HG02588 (cell line): ENCODE measurements around the gene PPP2R1A.
A peak's percentile ranks its signal among the peaks of the same experiment; 100 is the strongest.

Experiments used
- ATAC-seq: cut with Tn5 transposase; IDR thresholded peaks from one replicate; pipeline ENCODE4 v1.9.1; 2021; ENCODE audit warnings: mild to moderate bottlenecking, moderate library complexity; ENCODE audit not compliant: unreplicated experiment

The PPP2R1A gene

GRCh38 chr19:52189735-52190486, at the start of gene PPP2R1A:
Gene PPP2R1A (plus strand): TSS chr19:52190052. CDS start chr19:52190097, 45 bp downstream.
- ATAC-seq: peak; percentile 81

GRCh38 chr19:52141203-52141602, 48.6 kb upstream of the PPP2R1A start:
- no peak for ATAC-seq

- no peak for ATAC-seq
Measured at GRCh38 chr19:52142001-52142595, 47.8 kb upstream of the PPP2R1A start.

GRCh38 chr19:52148256-52148655, 41.6 kb upstream of the PPP2R1A start:
- no peak for ATAC-seq

- ATAC-seq: no peak
Measured at GRCh38 chr19:52155596-52156359, 34.1 kb upstream of the PPP2R1A start.

GRCh38 chr19:52170304-52170703, 19.5 kb upstream of the PPP2R1A start:
- no peak for ATAC-seq

- ATAC-seq: peak; percentile 19
Measured at GRCh38 chr19:52170863-52171320, 19.0 kb upstream of the PPP2R1A start.

- ATAC-seq: peak; percentile 77
Measured at GRCh38 chr19:52171321-52172169, 18.3 kb upstream of the PPP2R1A start, which contains the start of gene ZNF836. Gene ZNF836 (minus strand): TSS chr19:52171621. CDS start chr19:52168072, 3,549 bp downstream.

GRCh38 chr19:52172347-52172746, 17.5 kb upstream of the PPP2R1A start:
- no peak for ATAC-seq

GRCh38 chr19:52176574-52176973, 13.3 kb upstream of the PPP2R1A start:
- no peak for ATAC-seq

- no peak for ATAC-seq
Measured at GRCh38 chr19:52187407-52187806, 2.4 kb upstream of the PPP2R1A start.

GRCh38 chr19:52188822-52189734, 774 bp upstream of the PPP2R1A start:
- no peak for ATAC-seq

GRCh38 chr19:52190487-52191293, 838 bp downstream of the PPP2R1A start:
- ATAC-seq: no peak

GRCh38 chr19:52191389-52191788, 1.5 kb downstream of the PPP2R1A start:
- no peak for ATAC-seq

GRCh38 chr19:52191951-52192350, 2.1 kb downstream of the PPP2R1A start:
- no peak for ATAC-seq

- no peak for ATAC-seq
Measured at GRCh38 chr19:52196256-52196967, 6.6 kb downstream of the PPP2R1A start.

GRCh38 chr19:52197964-52198363, 8.1 kb downstream of the PPP2R1A start:
- ATAC-seq: no peak

- no peak for ATAC-seq
Measured at GRCh38 chr19:52198678-52199077, 8.8 kb downstream of the PPP2R1A start.
